Measurements from ENCODE around the gene NSD2. TPM values are rescaled to one million over a fixed set of nuclear protein-coding genes. Genes with fewer than 3 reads are reported as not detected.

The NSD2 gene
- total RNA-seq, 1 donor from 2014 or later: 23.5 TPM

MicroRNAs within 50 kb of the gene (microRNA counts, 767-probe panel; counts per million panel counts)
- not detected for microRNA hsa-miR-943

Small RNA genes within 50 kb of the gene (microRNA-seq; reads per million reads assigned to microRNA genes)
- gene MIR943: 0.48 reads per million

Other genes starting within 250 kb of the NSD2 start
- 10.9 and 26.7 TPM in 2 replicates for gene FAM53A, start 187.1 kb upstream of the NSD2 start, total RNA-seq
- gene SLBP, start 159.1 kb upstream of the NSD2 start, total RNA-seq: 63.4 and 76.9 TPM in 2 replicates
- gene TMEM129, start 150.1 kb upstream of the NSD2 start, total RNA-seq: 91.1 and 121 TPM in 2 replicates
- 1.2 and 3.9 TPM in 2 replicates for gene TACC3, start 149.9 kb upstream of the NSD2 start, total RNA-seq
- 0.10 TPM in 1 of 2 replicates, not detected in the other for gene FGFR3, start 78.1 kb upstream of the NSD2 start, total RNA-seq
- gene LETM1, start 15.2 kb upstream of the NSD2 start, total RNA-seq: 39.2 and 39.4 TPM in 2 replicates
- 17.1 and 20.5 TPM in 2 replicates for gene NELFA, start 137.6 kb downstream of the NSD2 start, total RNA-seq
- gene NAT8L, start 187.9 kb downstream of the NSD2 start, total RNA-seq: 8.2 and 8.9 TPM in 2 replicates

Measured in myocyte (in vitro differentiated cells).